HFFc6 (cell line): ENCODE results near the gene HIVEP3. TPM values are rescaled to one million over a fixed set of nuclear protein-coding genes. Genes with fewer than 3 reads are reported as not detected.

Source experiments
- DNase-seq: peaks from one replicate; pipeline ENCODE4 v3.0.0-alpha.2; 2018
- H3K27ac Mint-ChIP-seq: 2 replicates; pipeline ENCODE4 v1.8.0; 2020; ENCODE audit warnings: mild to moderate bottlenecking, mixed read lengths
- H3K27me3 Mint-ChIP-seq: 2 replicates; pipeline ENCODE4 v1.8.0; 2021; ENCODE audit warnings: mild to moderate bottlenecking, moderate library complexity, mixed read lengths; ENCODE audit not compliant: insufficient read depth
- H3K36me3 Mint-ChIP-seq: 2 replicates; pipeline ENCODE4 v1.8.0; 2021; ENCODE audit warnings: low read depth, mixed read lengths
- H3K4me1 Mint-ChIP-seq: 2 replicates; pipeline ENCODE4 v1.8.0; 2020; ENCODE audit warnings: low read depth, mixed read lengths
- H3K4me3 Mint-ChIP-seq: 2 replicates; pipeline ENCODE4 v1.8.0; 2020; ENCODE audit warnings: mild to moderate bottlenecking, moderate library complexity, mixed read lengths
- H3K9me3 Mint-ChIP-seq: 2 replicates; pipeline ENCODE4 v1.8.0; 2020; ENCODE audit warnings: mild to moderate bottlenecking, mixed read lengths
- CTCF ChIP-seq: fragments of 200-600 bp; sonication (generic); IDR thresholded peaks from 2 replicates; pipeline ENCODE4 v1.5.0; 2021; ENCODE audit warnings: antibody characterized with exemption, mild to moderate bottlenecking
- total RNA-seq, 6 experiments: library from RNA; stranded (reverse); fragmentation: NEBNext Ultra II Directional; extraction: Animal tissue kit (Norgen Biotek cat#: 25700); gene quantifications; 2 replicates in 1 of 6; 3 replicates in 5 of 6; pipeline ENCODE4 v1.2.3, GENCODE V29; 2021

Gene HIVEP3
- total RNA-seq, 6 experiments from 2014 or later, result 7.0 to 9.7 (median 7.9) TPM

GRCh38 chr1:41835485-41835884 is 83.2 kb downstream of the HIVEP3 start:
- no peak for TF ChIP-seq CTCF
- Mint-ChIP-seq H3K36me3 (no peaks in the 10 kb centered on the region; the same call in 1 of the 2 replicates), H3K4me1 (peaks cover 45% of the 10 kb centered on the region), H3K27me3 (no peaks in the 10 kb centered on the region; the same call in 1 of the 2 replicates), H3K27ac (peak overlapping the region; percentile 27; the same call in 1 of the 2 replicates), H3K4me3 (no peak overlapping the region), H3K9me3 (no peaks in the 10 kb centered on the region)
- peak; percentile 41 for DNase-seq

- no peak for DNase-seq
- Mint-ChIP-seq H3K27ac (no peak overlapping the region), H3K4me3 (no peak overlapping the region), H3K4me1 (peaks cover 38% of the 10 kb centered on the region), H3K36me3 (no peaks in the 10 kb centered on the region; the same call in 1 of the 2 replicates), H3K27me3 (no peaks in the 10 kb centered on the region; the same call in 1 of the 2 replicates), H3K9me3 (no peaks in the 10 kb centered on the region)
- no peak for TF ChIP-seq CTCF
Measured at GRCh38 chr1:41833519-41834000, 85.2 kb downstream of the HIVEP3 start.

- no peak for DNase-seq
Measured at GRCh38 chr1:41830726-41831125, 88.0 kb downstream of the HIVEP3 start.

GRCh38 chr1:41827991-41828570 is 90.6 kb downstream of the HIVEP3 start:
- Mint-ChIP-seq H3K4me3 (no peak overlapping the region), H3K36me3 (no peaks in the 10 kb centered on the region), H3K27ac (no peak overlapping the region), H3K27me3 (peaks cover 2% of the 10 kb centered on the region), H3K9me3 (no peaks in the 10 kb centered on the region), H3K4me1 (peaks cover 14% of the 10 kb centered on the region; the same call in 1 of the 2 replicates)
- DNase-seq, result no peak
- no peak for TF ChIP-seq CTCF

More at GRCh38 chr1:41830726-41831125, 88.0 kb downstream of the HIVEP3 start:
- peaks cover 24% of the 10 kb centered on the region for H3K4me1 Mint-ChIP-seq
- H3K27ac Mint-ChIP-seq, result no peak overlapping the region
- no peak overlapping the region for H3K4me3 Mint-ChIP-seq
- H3K27me3 Mint-ChIP-seq, result peaks cover under 1% of the 10 kb centered on the region
- H3K36me3 Mint-ChIP-seq, result no peaks in the 10 kb centered on the region
- no peaks in the 10 kb centered on the region for H3K9me3 Mint-ChIP-seq
- TF ChIP-seq CTCF, result no peak

GRCh38 chr1:41823471-41823870 is 95.3 kb downstream of the HIVEP3 start:
- H3K4me1 Mint-ChIP-seq, result peaks cover 9% of the 10 kb centered on the region; the same call in 1 of the 2 replicates
- peaks cover 6% of the 10 kb centered on the region for H3K27me3 Mint-ChIP-seq
- no peak for TF ChIP-seq CTCF
- H3K36me3 Mint-ChIP-seq, result no peaks in the 10 kb centered on the region
- H3K4me3 Mint-ChIP-seq, result no peak overlapping the region
- no peak for DNase-seq
- H3K9me3 Mint-ChIP-seq, result no peaks in the 10 kb centered on the region
- no peak overlapping the region for H3K27ac Mint-ChIP-seq
